ENCODE measurements around the gene LEMD2.

Gene LEMD2

GRCh38 chr6:33761922-33762629 lies 26.9 kb downstream of the LEMD2 start:
- no peak for TF ChIP-seq CTCF (IDR thresholded peaks at IDR 0.05)
- Histone ChIP-seq H3K4me3 (no peak overlapping the region), H3K27ac (no peak overlapping the region)
- DNase-seq (ENCODE audit: low spot score), result no peak

GRCh38 chr6:33761581-33761921 lies 27.4 kb downstream of the LEMD2 start:
- no peak overlapping the region for H3K4me3 ChIP-seq

GRCh38 chr6:33759887-33760629 lies 28.9 kb downstream of the LEMD2 start:
- Histone ChIP-seq H3K4me3 (no peak overlapping the region), H3K27ac (no peak overlapping the region)
- no peak for DNase-seq (ENCODE audit: low spot score)
- TF ChIP-seq CTCF (IDR thresholded peaks at IDR 0.05), result no peak

More at GRCh38 chr6:33761581-33761921, 27.4 kb downstream of the LEMD2 start:
- no peak for DNase-seq (ENCODE audit: low spot score)
- TF ChIP-seq CTCF (IDR thresholded peaks at IDR 0.05), result no peak
- H3K27ac ChIP-seq, result no peak overlapping the region

- H3K4me3 ChIP-seq, result no peak overlapping the region
- no peak for TF ChIP-seq CTCF (IDR thresholded peaks at IDR 0.05)
- no peak for DNase-seq (ENCODE audit: low spot score)
- no peak overlapping the region for H3K27ac ChIP-seq
These were observed 30.1 kb downstream of the LEMD2 start for GRCh38 chr6:33758815-33759216.

- no peak for TF ChIP-seq CTCF (IDR thresholded peaks at IDR 0.05)
- Histone ChIP-seq H3K27ac (no peak overlapping the region), H3K4me3 (no peak overlapping the region)
- DNase-seq (ENCODE audit: low spot score), result no peak
These were observed 31.0 kb downstream of the LEMD2 start for GRCh38 chr6:33757906-33758305.

GRCh38 chr6:33757113-33757512 lies 31.8 kb downstream of the LEMD2 start:
- Histone ChIP-seq H3K4me3 (no peak overlapping the region), H3K27ac (no peak overlapping the region)
- TF ChIP-seq CTCF (IDR thresholded peaks at IDR 0.05), result no peak
- DNase-seq (ENCODE audit: low spot score), result no peak

Data from coronary artery (tissue), 2 donors.